GM18861 (cell line): Measurements from ENCODE around the gene MIAT.

Experiments
- ATAC-seq: cut with Tn5 transposase; IDR thresholded peaks from one replicate; pipeline ENCODE4 v1.9.1; 2021; ENCODE audit not compliant: unreplicated experiment

MIAT gene

DNA sequence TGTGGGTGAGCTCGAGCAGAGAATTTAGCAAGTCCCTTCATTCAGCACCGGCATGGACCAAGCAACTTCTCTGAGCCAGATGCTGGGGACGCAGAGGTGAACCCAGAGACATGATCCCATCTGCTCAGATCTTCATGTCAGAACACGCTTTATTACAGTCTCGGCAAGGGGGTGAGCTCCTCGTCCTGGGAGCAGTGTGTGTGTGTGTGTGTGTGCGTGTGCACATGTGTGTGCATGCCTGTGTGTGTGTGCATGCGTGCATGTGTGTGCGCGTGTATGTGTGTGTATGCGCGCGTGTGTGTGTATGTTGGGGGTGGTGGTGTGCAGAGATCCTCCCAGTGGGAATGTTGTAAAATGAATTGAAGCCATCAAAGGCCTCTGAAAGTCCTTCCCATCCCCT is 9.8 kb downstream of the MIAT start:
- no peak for ATAC-seq

DNA sequence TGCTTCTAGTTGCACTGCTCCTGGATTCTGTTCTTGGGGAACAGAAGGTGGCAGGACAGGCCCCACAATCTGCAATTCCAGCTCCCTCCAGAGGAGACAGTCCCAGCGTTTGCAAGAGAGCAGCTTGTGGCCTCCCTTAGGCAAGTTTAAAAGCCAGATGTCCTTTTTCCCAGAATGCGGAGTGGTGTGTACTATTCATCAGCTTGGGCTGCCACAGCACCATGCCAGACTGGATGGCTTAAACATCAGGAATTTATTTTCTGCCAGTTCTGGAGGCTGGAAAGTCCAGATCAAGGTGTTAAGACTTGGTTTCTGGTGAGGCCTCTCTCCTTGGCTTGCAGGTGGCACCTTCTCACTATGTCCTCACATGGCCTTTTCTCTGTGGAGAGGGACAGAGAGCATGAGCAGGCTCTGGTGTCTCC is 11.7 kb downstream of the MIAT start:
- ATAC-seq, result no peak

DNA sequence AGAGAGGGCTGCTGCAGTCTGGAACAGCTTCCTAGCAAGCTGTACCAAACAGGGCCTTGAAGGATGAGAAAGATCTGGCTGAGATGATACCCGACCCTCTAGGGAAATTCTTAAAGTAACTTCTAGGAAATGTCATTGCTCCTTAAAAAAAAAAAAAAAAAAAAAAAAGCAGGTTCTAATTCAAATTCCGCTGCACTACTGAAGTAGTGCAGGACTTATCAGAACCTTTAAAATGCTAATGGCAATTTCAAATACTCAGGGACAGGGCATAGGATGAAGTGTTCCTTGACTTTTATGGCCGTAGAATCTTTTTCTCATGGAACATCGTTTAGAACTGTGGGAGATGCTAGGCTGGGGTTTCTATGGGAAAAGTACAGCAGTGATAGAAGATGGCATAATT is 13.1 kb downstream of the MIAT start:
- ATAC-seq, result no peak

DNA sequence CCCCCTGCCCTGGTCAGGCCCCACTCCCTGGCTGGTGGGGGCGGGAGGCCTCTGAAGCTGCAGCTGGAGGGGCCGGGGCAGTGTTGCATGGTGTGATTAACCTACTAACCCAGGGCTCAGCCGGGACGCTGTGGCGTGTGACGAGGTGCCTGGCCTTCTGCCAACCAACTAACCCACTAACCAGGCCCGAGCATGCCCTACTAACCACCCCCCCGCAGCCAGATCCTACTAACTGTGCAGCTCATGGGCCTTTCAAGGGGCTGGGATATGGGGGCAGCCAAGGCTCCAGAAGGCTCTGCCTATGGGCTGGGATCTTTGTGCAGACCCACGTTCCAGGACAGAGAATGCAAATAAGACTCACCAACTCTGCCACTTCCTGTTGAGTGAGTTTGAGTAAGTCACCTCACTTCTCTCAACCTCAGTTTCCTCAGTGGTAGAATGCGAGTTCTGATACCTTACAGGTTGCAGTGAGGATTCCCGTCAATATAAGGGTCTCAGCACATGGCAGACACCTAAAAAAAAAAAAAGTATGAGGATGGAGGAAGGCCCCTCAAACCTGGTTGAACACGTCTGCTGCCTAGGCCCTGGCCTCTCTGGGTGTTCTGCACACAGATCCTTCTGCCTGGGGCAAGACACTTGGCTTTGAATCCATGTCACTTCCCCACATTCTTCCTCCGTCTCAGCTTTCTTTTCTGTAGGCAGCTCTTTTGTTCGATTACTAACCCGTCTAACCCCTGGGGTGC is 14.1 kb downstream of the MIAT start:
- no peak for ATAC-seq

DNA sequence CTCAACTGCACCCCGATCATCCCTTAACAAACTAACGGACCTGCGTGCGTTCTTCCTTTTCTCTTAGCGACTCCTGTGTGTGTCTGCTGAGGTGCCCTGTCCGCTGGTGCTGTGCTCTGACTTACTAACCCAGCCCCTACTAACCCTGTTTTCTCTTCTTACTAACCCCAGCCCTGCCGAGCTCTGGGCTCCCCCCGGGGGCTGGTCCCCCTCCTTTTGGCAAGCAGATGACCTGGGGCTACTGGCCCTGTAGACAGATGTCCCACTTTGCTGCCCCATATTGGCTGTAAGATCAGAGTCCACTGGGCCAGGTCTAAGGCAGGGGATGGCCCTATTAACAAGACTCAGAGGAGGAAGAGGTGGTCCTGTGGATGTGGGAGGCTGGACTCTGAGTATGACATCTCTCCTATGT is 14.7 kb downstream of the MIAT start:
- ATAC-seq, result peak; percentile 4

DNA sequence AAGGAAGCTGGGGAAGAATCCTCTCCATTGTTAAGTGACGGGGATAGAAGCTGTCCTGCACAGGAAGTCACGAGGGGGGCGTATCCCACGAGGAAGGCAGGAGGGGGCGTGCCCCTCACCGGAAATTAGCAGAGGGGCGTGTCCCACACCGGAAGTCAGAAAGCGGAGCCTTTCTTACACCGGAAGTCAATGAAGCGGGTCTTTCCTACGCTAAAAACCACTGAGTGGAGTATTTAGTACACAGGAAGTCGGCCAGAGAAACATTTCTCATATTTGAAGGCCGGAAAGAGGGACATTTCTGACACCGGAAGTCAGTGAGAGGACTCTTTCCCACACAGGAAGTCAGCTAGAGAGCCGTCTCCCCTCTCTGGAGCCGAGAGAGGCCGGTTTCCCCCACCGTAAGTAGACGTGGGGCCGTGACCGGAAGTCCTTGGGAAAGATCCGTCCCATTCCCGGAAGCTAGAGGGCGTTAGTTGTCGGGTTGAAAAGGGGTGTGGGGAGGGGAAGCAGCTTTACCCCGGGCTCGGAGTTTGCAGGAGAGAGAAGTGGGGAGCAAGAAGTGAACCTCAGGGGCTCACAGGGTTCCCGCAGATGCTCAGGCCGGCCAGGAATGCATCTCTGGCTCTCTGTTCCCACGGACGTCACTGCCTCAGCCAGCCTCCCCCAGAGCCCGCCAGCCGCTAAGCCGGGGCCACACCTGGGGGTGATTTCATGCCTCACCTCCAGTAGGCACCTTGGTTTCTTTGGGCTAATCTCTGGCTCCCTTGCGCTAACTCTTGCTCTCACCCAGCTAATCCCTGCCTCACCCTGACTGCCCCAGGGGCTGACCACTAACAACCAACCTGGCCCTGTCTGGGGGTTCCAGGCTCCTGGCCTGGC is 15.4 kb downstream of the MIAT start:
- peak; percentile 50 for ATAC-seq

DNA sequence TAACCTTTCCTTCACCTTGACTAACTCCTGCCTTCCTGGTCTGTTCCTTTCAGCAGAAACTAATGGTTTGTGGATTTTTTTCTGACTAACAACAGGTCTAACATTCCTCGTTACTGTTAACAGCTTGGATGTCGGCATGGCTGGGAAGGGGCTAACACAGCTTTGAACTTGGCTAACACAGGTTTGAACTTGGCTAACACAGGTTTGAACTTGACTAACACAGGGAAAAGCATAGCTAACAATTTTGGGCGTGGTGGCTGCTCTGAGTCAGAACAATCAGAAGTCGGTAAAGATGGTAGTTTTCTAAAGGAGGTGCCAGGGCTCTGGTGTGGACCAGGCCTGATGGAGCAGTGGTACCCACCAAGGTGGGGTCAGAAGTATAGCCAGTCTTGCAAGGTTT is 16.1 kb downstream of the MIAT start:
- ATAC-seq, result no peak

DNA sequence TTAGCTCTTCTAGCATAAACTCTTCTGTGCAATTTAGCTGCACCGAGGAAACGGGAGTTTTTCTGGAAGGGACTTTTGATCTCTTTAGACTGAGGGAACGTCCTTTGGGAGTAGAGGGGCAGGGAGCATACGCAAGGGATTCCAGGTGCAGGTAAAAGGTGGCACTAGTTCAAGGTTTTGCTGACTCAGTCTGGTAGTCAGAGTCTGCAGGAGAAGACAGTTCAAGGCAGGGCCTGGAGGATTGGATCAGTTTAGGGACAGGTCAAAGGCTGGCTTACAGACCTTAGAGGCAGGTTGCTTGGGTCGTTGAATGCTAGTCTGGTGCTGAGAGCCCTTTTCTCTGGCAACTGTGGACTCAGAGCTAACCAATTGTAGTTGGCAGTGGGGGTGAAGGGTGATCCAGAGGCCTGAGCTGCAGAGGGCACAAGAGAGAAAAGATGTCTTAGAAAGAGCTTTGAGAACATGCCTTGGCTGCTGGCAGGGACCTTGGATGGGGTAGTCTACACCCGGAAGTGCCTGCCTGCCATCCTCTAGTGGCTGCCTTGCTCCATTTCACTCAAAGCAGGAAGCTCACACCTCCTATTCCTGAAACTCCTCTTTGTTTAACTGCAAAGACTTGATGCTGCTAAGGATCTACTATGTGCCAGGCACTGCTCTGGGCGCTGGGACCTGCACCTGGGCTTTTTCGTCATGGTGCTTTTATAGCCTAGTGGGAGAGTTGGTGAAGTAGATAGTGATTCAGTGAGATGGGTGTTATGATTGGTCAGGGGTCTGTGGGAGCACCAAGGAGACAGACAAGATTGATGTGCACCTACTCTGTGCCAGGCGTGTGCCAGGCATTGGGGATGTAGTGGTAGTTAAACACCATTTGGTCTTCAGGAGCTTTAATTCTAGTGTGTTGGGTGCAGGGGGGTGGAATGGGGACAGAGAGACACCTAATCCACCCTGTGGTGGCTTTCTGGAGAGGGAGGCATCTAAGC is 17.1 kb downstream of the MIAT start:
- ATAC-seq, result no peak

DNA sequence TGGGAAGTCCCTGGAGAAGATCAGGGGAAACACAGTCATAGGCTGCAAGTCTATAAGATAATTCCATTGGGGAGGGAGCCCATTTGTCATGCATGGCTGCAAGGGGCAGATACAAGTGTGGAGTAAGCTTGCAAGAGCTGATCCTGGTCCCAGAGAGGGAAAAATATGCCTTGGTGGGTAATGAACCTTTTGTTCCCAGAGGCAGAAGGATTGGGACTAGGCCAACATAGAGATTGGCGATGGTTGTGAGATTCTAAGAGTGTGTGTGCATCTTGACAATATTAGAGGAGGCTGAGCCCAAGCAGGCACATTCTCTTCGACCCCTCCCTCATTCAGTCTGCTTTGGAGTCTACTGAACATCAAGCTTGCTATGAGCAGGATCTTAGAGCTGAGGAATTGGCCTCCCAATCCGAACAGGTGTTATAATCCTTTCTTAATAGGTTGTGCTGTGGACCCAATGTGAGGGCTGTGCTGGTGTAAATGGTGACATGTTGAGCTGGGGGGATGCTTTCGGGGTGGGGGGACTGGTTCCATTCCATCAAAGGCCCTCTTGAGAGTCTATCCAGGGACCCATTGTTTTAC is 18.4 kb downstream of the MIAT start:
- no peak for ATAC-seq

DNA sequence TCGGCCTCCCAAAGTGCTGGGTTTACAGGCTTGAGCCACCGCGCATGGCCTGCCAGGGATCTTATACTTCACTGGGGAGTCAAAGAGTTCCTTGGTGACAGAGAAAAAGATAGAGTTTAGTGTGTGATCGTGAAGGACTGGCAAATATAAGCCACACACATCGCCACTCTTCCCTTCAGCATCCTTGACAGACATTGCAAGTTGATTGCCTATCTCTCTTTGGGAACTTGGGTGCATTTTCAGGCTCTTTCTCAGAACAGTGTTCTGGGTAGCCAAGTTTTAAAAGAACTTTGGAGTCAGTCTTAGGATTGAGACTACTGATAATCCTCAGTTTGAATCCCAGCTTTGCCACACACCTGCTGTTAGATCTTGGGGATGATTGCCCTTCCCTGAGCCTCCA is 19.8 kb downstream of the MIAT start:
- no peak for ATAC-seq

DNA sequence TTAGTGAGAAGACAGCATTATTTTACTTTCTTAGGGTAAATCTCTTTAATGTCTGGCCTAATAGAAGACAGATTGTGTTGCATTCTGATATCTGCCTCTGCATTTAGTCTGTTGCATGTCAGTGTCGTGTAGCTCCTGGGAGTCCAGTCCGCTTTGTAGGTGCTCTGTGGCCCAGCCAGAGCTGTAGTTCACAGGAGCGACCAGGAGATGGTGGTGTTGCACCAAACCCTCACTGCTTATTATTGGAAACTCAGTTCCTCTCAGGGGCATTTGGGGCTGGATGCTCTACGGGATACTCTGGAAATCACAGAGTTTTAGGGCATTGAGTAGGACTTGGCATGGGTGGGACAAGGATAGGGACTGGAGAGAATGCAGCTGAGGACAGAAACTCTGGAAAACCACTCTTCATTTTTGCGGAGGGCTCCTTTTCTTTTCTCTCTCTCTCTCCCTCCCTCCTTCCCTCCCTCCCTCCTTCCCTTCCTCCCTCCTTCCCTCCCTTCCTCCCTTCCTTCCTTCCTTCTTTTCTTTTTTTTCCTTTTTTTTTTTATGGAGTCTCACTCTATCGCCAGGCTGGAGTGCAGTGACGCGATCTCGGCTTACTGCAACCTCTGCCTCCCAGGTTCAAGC is 21.7 kb downstream of the MIAT start:
- ATAC-seq, result no peak

DNA sequence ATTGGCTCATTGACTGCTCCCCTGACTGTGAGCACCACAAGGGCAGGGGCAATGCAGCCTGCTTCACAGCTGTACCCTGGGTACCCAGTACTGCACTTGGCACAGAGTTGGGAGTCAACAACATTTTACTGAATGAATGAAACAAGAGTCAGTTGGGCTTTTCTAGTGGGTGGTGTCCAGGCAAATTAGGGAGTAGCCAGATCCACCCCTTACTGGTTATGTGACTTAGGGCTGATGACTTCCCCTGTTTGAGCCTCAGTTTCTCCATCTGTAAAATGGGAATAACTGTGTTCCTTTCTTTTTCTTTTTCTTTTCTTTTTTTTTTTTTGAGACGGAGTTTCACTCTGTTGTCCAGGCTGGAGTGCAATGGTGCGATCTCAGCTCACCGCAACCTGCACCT is 23.1 kb downstream of the MIAT start:
- ATAC-seq, result no peak

DNA sequence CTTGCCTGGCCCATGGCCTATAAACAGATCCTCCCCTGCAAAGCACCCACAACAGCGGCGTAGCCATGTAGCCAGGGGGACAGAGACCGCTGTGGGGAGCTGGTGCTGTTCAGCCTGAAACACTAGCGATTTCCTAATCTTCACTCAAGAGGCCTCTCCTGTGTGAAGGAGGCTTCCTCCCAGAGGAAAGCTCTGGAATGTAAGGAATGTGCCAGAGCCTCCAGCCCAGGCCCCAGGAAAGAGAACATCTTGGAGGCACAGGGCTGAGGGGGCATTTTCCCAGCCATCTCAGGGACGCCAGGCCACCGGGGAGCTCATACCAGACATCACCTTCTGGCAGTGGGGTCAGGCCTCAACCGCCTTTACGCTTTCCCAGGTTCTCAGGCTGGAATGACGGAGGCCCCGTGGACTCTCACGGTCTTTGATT is 24.0 kb downstream of the MIAT start:
- no peak for ATAC-seq

DNA sequence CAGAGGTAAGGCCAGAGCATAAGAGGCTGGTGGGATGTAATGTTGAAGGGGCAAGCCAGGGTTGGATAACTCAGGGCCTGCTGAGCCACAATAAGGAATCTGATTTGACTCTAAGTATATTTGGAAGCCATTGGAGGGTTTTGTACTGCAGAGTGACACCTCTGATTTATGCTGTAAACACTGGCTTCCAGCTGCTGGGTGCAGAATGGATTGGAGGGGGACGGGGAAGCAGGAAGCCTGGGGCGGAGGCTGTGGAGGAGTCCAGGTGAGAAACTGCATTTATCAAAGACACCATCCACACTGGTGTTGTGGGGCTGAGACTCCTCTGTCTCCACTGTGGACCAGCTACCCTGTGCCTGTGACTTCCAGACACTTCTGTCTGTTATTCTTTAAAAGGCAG is 26.8 kb downstream of the MIAT start:
- ATAC-seq, result no peak

DNA sequence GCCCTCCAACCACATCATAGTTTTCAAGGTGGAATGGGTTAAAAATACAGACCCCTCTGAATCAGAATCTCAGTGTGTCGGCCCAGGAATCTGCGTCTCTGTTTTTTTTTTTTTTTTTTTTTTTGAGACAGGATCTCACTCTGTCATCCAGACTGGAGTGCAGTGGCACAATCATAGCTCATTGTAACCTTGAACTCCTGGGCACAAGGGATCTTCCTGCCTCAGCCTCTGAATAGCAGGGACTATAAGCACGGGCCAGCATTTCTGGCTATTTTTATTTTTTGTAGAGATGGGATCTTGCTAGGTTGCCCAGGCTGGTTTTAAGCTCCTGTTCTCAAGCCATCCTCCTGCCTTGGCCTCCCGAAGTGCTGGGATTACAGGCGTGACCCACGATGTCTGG is 28.2 kb downstream of the MIAT start:
- no peak for ATAC-seq

DNA sequence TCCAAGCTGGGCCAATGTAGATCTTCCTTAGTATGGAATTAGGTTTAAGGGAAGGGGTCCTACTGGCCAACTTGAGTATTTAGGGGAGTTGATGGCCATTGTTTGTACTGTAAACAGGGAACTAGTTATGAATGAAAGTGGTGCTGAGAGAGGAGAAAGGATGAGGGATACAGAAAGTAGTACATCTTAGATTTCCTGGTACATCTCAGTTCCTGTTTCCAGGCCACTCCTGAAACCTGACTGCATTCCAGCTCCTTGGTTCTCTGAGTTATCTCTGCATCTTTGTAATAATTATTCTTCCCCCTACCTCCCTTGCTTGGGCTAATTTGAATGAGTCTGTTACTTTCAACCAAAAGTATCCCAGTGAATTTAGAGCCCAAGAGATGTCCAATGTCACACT is 30.1 kb downstream of the MIAT start:
- ATAC-seq, result no peak

DNA sequence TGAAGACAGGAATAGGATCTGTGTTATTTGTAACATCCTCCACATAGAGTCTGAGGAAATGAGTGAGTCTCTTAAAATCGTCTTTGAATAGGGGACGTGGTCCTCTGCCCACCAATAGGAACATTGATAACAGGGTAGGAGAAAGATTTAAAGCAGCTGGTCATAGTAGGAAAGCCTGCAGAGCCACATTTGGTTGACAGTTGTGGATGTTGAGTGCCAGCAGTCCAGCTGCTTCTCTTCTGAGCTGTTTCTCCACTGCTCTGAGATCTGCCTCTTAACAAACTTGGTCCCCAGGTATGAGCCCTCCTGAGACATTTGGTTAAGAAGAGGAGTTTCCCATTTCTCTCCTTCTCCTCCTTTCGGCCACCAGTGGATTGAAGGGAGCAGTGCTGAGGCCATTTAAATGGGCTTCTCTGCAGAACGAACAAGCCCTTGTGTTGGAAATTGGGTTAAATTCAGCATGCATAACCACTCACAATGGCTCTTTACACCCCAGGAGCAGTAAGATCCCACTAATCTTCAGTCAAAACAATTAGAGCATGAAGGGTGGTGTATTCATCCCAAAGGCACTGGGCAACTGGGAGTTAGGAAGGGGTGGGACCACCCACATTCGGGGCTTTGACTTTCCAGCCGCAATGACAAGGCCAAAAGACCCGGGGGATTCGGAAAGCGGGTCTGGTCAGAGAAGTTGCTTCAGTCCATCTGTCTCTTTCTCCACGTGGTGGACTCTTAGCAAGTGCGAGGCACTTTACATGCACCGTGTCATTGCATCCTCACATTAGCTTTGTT is 32.3 kb downstream of the MIAT start:
- no peak for ATAC-seq

DNA sequence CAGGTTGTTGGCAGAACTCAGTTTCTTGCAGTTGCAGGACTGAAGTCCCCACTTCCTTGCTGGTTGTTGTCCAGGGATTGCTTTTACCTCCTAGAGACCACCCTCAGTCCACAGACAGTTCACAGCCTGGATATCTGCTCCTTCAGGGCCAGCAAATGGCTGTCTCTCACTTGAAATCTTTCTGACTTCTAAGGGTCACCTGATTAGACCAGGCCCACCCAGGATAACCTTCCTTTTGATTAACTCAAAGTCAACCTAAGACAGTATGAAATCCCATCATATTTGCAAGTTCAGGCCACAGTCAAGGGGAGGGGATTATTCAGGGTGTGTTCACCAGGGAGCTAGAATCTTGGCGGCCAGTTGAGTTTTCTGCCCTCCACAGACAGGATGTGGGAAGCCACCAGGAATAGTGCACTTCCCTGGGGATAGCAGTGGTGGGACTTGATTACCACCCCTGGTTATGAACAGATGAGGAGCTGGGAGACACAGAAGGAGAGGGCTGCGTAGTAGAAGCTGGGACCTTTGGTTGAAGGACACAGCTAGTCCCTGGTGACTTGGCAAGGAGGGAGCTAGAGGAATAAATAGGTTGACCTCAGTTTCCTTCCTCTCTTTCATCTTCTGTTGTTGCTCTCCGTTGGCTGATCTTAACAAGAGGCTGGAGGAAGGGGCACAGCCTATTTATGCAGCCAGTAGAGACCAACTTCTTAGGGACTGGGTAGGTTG is 33.4 kb downstream of the MIAT start:
- no peak for ATAC-seq

DNA sequence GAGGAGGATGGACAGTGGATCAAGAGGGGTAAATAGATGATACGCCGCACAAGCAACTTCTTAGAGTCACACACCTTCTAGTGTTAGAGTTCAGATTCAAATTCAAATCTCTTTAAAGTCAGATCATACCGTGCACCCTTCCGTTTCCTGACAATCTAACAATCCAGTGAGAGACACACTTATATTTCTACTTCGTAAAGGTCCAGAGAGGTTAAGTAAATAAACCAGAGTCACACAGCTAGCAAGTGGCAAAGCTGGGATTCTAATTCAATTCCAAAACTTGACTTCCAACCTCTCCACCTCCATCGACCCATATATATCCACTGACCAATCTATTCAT is 34.0 kb downstream of the MIAT start:
- ATAC-seq, result no peak
